Measurements from ENCODE around the gene FRRS1. TPM values are rescaled to one million over a fixed set of nuclear protein-coding genes. Genes with fewer than 3 reads are reported as not detected.

The FRRS1 gene
- total RNA-seq, 1 donor from 2014 or later = 6.4 TPM

DNA sequence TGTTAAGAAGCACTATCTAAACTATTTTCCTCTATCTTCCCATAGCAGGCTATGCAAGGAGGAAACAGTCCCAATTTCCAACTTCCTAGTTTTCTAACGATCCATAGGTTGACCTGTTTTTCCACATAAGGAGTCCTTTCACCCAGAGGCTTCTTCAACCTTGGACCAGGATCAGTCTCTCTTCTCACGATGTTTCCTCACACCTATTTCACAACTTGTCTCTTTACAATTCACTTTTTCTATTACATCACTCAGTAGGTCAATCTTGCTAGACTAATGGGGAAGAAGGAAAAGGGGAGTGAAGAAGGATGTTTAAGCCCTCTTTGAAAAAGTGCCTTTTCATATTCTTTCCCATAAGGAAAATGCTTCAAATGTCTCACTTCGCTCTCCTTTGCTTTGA is 104.7 kb downstream of the FRRS1 start:
- DNase-seq (ENCODE audit: low spot score) = no peak
- intact Hi-C loops (cut with DNase I) = no loop called here
- peak; percentile 73 for ATAC-seq

DNA sequence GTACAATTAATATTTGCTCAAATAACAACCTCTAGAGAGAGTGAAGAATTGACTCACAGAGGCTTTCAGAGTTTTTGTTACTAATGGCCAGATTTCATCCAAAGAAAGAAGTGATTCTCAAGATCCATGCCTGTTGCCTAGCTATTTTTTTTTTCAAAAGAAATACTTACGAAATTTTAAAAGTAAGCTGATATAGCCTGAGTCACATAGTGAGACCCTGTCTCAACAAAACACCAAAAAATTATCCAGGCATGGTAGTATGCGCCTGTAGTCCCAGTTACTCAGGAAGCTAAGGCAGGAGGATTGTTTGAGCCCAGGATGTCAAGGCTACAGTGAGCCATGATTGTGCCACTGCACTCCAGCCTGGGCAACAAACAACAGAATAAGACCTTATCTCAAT is 105.9 kb downstream of the FRRS1 start:
- DNase-seq (ENCODE audit: low spot score) (no peak), ATAC-seq (peak; percentile 44)
- intact Hi-C loops (cut with DNase I) = no loop called here

DNA sequence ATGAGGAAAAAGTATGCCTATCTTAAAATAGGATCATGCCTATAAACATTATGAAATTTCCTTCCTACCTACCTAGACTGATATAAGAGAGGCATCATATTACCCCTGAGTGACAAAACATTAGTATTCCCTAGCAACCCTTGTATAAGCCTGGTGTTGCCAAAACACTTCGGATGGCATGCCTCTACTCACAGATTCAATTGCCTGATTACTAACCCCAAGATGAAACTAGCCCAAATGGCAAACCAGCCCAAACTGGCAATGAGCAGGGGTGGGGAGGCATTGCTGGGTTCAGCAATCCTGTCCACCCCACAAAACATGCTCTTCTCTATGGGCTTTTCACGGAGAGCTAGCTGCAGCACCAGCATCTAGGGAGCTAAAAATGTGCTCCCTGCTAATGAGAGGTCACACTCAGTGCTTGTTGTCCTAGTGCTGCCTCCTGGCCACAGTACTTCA is 106.7 kb downstream of the FRRS1 start:
- DNase-seq (ENCODE audit: low spot score) = no peak
- intact Hi-C loops (cut with DNase I) = no loop called here
- ATAC-seq = peak; percentile 40

Other genes starting within 250 kb of the FRRS1 start
- 119 TPM for gene PALMD, start 120.5 kb downstream of the FRRS1 start, total RNA-seq
- gene AGL, start 83.7 kb upstream of the FRRS1 start, total RNA-seq = 16.9 TPM
- gene SLC35A3, start 203.4 kb upstream of the FRRS1 start, total RNA-seq = 23.8 TPM

Measured in sciatic nerve (tissue), 2 donors.